ENCODE measurements around the gene PNRC2.

- no peak for TF ChIP-seq MZF1 (tag by site-specific recombination; IDR thresholded peaks at IDR 0.05; ENCODE audit: borderline replicate concordance)
- no peak for TF ChIP-seq CTCF (tag by site-specific recombination; IDR thresholded peaks at IDR 0.05)
- no peak for TF ChIP-seq ZEB2 (tag by site-specific recombination; IDR thresholded peaks at IDR 0.05)
- no peak for TF ChIP-seq ZNF211 (tag by site-specific recombination; IDR thresholded peaks at IDR 0.05; ENCODE audit: low read depth)
- no peak for TF ChIP-seq ZNF248 (tag by site-specific recombination; IDR thresholded peaks at IDR 0.05)
- TF ChIP-seq ZNF416 (tag by site-specific recombination; IDR thresholded peaks at IDR 0.05), result no peak
- TF ChIP-seq SP2 (tag by site-specific recombination; IDR thresholded peaks at IDR 0.05), result no peak
- no peak for TF ChIP-seq PBX3 (CRISPR knock-in tag; IDR thresholded peaks at IDR 0.05)
- no peak for TF ChIP-seq ZNF398 (tag by site-specific recombination; IDR thresholded peaks at IDR 0.05)
- TF ChIP-seq ZNF280D (tag by site-specific recombination; IDR thresholded peaks at IDR 0.05), result no peak
- no peak for TF ChIP-seq KLF10 (tag by site-specific recombination; IDR thresholded peaks at IDR 0.05)
- TF ChIP-seq ZNF133 (tag by site-specific recombination; IDR thresholded peaks at IDR 0.05), result no peak
Measured at GRCh38 chr1:23967871-23968270, 8.2 kb downstream of the PNRC2 start.
